ENCODE results near the gene PHLDA1.

- TF ChIP-seq CTCF (IDR thresholded peaks at IDR 0.05 in 2 of 3, conservative IDR thresholded peaks at IDR 0.05 in 1 of 3; ENCODE audit: control insufficient read depth in 2 of 3, extremely low read depth in 1 of 3, insufficient read depth in 1 of 3, low read depth in 3 of 3, low read length in 3 of 3) (no peak), ZSCAN29 (IDR thresholded peaks at IDR 0.05) (no peak)
Observed at GRCh38 chr12:76064904-76065303, 33.3 kb upstream of the PHLDA1 start.
